Glutamatergic neuron (in vitro differentiated cells): ENCODE measurements around the gene SGTA. TPM values are rescaled to one million over a fixed set of nuclear protein-coding genes. Genes with fewer than 3 reads are reported as not detected.

Experiments
- DNase-seq: peaks from one replicate; pipeline ENCODE4 v3.0.0; 2022
- H3K27ac Mint-ChIP-seq: one replicate; pipeline ENCODE4 v1.8.0; 2020; ENCODE audit warnings: mild to moderate bottlenecking, mixed read lengths, inconsistent platforms; ENCODE audit not compliant: unreplicated experiment
- H3K27me3 Mint-ChIP-seq: one replicate; pipeline ENCODE4 v1.8.0; 2020; ENCODE audit warnings: mild to moderate bottlenecking, moderate library complexity, mixed read lengths, inconsistent platforms; ENCODE audit not compliant: unreplicated experiment
- H3K36me3 Mint-ChIP-seq: one replicate; pipeline ENCODE4 v1.8.0; 2020; ENCODE audit warnings: mild to moderate bottlenecking, mixed read lengths, inconsistent platforms; ENCODE audit not compliant: unreplicated experiment
- H3K4me1 Mint-ChIP-seq: one replicate; pipeline ENCODE4 v1.8.0; 2020; ENCODE audit warnings: mild to moderate bottlenecking, low read depth, mixed read lengths, inconsistent platforms; ENCODE audit not compliant: unreplicated experiment
- H3K4me3 Mint-ChIP-seq: one replicate; pipeline ENCODE4 v1.8.0; 2020; ENCODE audit warnings: mild to moderate bottlenecking, mixed read lengths, inconsistent platforms; ENCODE audit not compliant: unreplicated experiment
- H3K9me3 Mint-ChIP-seq: one replicate; pipeline ENCODE4 v1.8.0; 2020; ENCODE audit warnings: mild to moderate bottlenecking, moderate library complexity, mixed read lengths, inconsistent platforms; ENCODE audit not compliant: unreplicated experiment
- CTCF ChIP-seq: fragments of 200-600 bp; sonication (generic); IDR thresholded peaks from one replicate; pipeline ENCODE4 v1.5.0; 2021; ENCODE audit not compliant: partially characterized antibody, unreplicated experiment
- total RNA-seq: library from RNA; stranded (reverse); fragmentation: NEBNext Ultra II Directional; extraction: Animal tissue kit (Norgen Biotek cat#: 25700); gene quantifications from one replicate; pipeline ENCODE4 v1.2.1, GENCODE V29; 2021; ENCODE audit not compliant: unreplicated experiment

SGTA gene
- total RNA-seq, 1 donor from 2014 or later = 90.6 TPM

GRCh38 chr19:2731181-2731995, 51.7 kb downstream of the SGTA start:
- Mint-ChIP-seq H3K9me3 (peaks cover 4% of the 10 kb centered on the region), H3K4me3 (no peak overlapping the region), H3K36me3 (no peaks in the 10 kb centered on the region), H3K27ac (no peak overlapping the region), H3K27me3 (peaks cover 4% of the 10 kb centered on the region), H3K4me1 (peaks cover 10% of the 10 kb centered on the region)
- DNase-seq = no peak
- no peak for TF ChIP-seq CTCF

GRCh38 chr19:2729943-2730818, 52.9 kb downstream of the SGTA start:
- H3K27ac Mint-ChIP-seq = no peak overlapping the region
- DNase-seq = no peak
- H3K4me3 Mint-ChIP-seq = no peak overlapping the region
- H3K4me1 Mint-ChIP-seq = peaks cover 10% of the 10 kb centered on the region
- no peak for TF ChIP-seq CTCF
- H3K9me3 Mint-ChIP-seq = peaks cover 4% of the 10 kb centered on the region
- H3K36me3 Mint-ChIP-seq = no peaks in the 10 kb centered on the region
- peaks cover 4% of the 10 kb centered on the region for H3K27me3 Mint-ChIP-seq

- H3K4me1 Mint-ChIP-seq = peaks cover 7% of the 10 kb centered on the region
These were observed 54.2 kb downstream of the SGTA start for GRCh38 chr19:2728783-2729387.

GRCh38 chr19:2727640-2727944, 55.5 kb downstream of the SGTA start:
- Mint-ChIP-seq H3K36me3 (no peaks in the 10 kb centered on the region), H3K4me1 (peaks cover 6% of the 10 kb centered on the region), H3K27ac (no peak overlapping the region), H3K4me3 (no peak overlapping the region), H3K9me3 (peaks cover 4% of the 10 kb centered on the region), H3K27me3 (peaks cover 3% of the 10 kb centered on the region)
- TF ChIP-seq CTCF = no peak
- no peak for DNase-seq

More at GRCh38 chr19:2728783-2729387, 54.2 kb downstream of the SGTA start:
- peaks cover 4% of the 10 kb centered on the region for H3K27me3 Mint-ChIP-seq
- H3K9me3 Mint-ChIP-seq = peaks cover 4% of the 10 kb centered on the region
- TF ChIP-seq CTCF = no peak
- DNase-seq = no peak
- H3K36me3 Mint-ChIP-seq = no peaks in the 10 kb centered on the region
- no peak overlapping the region for H3K27ac Mint-ChIP-seq
- no peak overlapping the region for H3K4me3 Mint-ChIP-seq
